HG03025 (cell line): ENCODE measurements around the gene APOM.

Source experiments
- ATAC-seq: cut with Tn5 transposase; IDR thresholded peaks from one replicate; pipeline ENCODE4 v1.9.1; 2021; ENCODE audit warnings: mild to moderate bottlenecking, moderate library complexity; ENCODE audit not compliant: unreplicated experiment, low FRiP score

Gene APOM

GRCh38 chr6:31654574-31655348, 933 bp upstream of the APOM start:
- no peak for ATAC-seq

- no peak for ATAC-seq
These were observed 1.9 kb downstream of the APOM start for GRCh38 chr6:31657406-31658157.

GRCh38 chr6:31658158-31658688, 2.5 kb downstream of the APOM start:
- no peak for ATAC-seq

- no peak for ATAC-seq
These were observed 3.4 kb downstream of the APOM start for GRCh38 chr6:31658983-31659648.

- no peak for ATAC-seq
These were observed 4.1 kb downstream of the APOM start for GRCh38 chr6:31659649-31660380.

- peak; percentile 37 for ATAC-seq
These were observed 4.9 kb downstream of the APOM start, which contains the start of gene C6orf47 for GRCh38 chr6:31660381-31661261. TSS of gene C6orf47 (minus strand) at chr6:31660778. CDS start at chr6:31659947, 831 bp downstream.

- no peak for ATAC-seq
These were observed 5.8 kb downstream of the APOM start for GRCh38 chr6:31661262-31662123.

GRCh38 chr6:31662124-31662723, 6.5 kb downstream of the APOM start:
- no peak for ATAC-seq

GRCh38 chr6:31663126-31663960, 7.6 kb downstream of the APOM start:
- ATAC-seq, result no peak

- no peak for ATAC-seq
These were observed 8.5 kb downstream of the APOM start for GRCh38 chr6:31663961-31664789.

- no peak for ATAC-seq
These were observed 9.3 kb downstream of the APOM start, which contains the start of gene GPANK1 for GRCh38 chr6:31664790-31665500. TSS of gene GPANK1 (minus strand) at chr6:31664997. CDS start at chr6:31664478, 519 bp downstream.

- ATAC-seq, result peak; percentile 68
These were observed 10.0 kb downstream of the APOM start, which contains the start of gene CSNK2B for GRCh38 chr6:31665501-31666336. TSS of gene CSNK2B (plus strand) at chr6:31666080. CDS start at chr6:31666832, 752 bp downstream.

- no peak for ATAC-seq
These were observed 10.8 kb downstream of the APOM start for GRCh38 chr6:31666337-31666965.

- no peak for ATAC-seq
These were observed 14.0 kb downstream of the APOM start, which contains the start of gene LY6G5B for GRCh38 chr6:31669676-31670075. TSS of gene LY6G5B (plus strand) at chr6:31669976. CDS start at chr6:31670951, 975 bp downstream.
